GM21723 (cell line): Measurements from ENCODE around the gene SLC6A8.
"Not testable (repeated sequence)": the region's sequence is repeated elsewhere in the genome, so short reads cannot be mapped to it uniquely, and the experiment has no call there.

ENCODE experiments used
- ATAC-seq: cut with Tn5 transposase; IDR thresholded peaks from one replicate; pipeline ENCODE4 v1.9.1; 2021; ENCODE audit warnings: mild to moderate bottlenecking, moderate library complexity; ENCODE audit not compliant: unreplicated experiment

Gene SLC6A8

DNA sequence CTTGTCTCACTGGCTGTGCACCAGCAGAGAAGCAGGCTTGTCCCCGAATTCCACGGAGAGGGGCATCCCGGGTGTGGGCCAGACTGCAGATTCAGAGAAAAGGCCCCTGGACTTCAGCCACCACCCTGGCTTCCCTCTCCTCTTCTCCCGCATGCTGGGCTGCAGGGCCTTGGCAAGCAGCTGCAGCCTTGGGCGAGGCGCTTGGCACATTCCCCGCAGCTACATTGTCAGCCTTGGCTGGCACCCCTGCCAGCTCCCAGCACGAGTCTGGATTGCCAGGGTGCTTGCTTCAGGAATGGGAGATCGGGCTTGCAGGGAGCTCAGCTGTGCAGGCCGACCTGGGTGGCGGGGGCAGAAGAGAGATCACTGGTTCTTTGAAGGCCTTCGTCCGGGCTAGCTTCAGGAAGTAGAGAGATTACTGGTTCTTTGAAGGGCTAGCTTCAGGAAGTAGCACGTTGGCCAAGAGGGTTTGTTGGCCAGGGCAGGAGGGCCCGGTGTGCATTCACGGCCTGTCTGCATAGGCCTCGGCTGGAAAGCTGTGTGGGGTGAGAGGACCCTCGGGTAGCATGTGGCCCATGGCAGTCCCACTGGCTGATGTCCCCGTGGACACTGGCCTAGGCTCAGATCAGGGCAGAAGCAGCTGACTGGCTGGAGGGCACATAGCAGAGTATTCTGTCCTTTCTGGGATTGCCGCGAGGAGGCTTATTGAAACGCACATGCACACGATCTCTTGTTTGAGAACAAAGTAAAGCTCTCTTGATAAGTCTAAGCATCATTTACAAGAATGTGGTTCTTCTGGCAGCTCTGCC lies 39.6 kb downstream of the SLC6A8 start:
- ATAC-seq = no peak

DNA sequence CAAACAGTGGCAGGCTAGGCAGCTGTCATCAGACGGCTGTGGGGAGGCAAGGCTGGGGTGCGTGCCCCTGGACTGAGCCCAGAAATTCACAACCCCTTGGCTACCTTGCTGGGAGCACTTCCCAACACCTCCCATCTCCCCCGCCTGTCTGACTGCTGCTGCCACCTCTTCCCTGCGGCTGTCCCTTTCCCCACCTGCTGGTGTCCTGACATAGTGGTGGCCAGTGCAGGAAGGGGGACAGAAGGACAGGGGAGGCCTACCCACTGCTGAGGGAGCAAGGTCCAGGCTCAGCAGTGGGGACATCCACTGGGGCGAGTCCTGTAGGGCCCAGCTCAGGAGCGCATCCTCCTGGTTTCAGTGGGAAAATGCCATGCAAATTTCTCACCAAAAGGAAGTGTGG lies 40.4 kb downstream of the SLC6A8 start:
- no peak for ATAC-seq

DNA sequence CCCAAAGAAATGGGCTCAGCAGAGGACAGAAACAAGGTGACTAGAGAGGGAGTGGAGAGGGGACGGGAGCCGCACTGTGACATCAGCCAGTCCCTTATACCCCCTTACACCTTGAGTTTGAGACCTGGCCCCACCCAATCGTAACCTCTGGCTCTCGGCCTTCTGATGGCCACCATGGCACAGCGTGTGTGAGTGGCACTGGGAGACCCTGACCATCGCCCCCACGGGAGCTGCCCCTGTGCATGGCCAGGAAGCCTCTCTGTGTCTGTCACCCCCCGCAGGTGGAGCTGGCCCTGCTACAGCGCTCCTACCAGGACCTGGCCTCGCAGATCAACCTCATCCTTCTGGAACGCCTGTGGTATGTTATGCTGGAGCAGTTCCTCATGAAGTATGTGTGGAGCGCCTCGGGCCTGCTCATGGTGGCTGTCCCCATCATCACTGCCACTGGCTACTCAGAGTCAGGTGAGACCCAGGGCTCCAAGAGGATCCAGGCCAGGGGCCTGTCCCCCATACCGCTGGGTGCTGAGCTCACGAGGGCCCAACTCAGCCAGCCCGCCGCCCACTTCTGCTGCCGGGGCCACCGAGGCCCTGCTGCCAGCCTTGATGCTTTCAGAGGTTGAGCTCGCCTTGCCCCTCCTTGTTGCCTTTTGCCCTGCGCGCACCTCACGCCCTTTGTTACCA lies 41.4 kb downstream of the SLC6A8 start:
- ATAC-seq = no peak

DNA sequence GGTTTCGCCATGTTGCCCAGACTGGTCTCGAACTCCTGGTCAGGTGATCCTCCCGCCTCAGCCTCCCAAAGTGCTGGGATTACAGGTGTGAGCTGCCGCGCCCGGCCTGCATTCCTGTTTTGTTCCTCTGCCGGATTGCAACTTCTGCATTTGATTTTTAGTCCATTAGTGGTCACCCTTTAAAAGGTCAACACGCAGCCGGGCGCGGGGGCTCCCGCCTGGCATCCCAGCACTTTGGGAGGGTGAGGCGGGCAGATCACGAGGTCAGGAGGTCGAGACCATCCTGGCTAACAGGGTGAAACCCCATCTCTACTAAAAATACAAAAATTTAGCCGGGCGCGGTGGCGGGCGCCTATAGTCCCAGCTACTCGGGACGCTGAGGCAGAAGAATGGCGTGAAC lies 42.4 kb downstream of the SLC6A8 start:
- ATAC-seq = not testable (repeated sequence)

DNA sequence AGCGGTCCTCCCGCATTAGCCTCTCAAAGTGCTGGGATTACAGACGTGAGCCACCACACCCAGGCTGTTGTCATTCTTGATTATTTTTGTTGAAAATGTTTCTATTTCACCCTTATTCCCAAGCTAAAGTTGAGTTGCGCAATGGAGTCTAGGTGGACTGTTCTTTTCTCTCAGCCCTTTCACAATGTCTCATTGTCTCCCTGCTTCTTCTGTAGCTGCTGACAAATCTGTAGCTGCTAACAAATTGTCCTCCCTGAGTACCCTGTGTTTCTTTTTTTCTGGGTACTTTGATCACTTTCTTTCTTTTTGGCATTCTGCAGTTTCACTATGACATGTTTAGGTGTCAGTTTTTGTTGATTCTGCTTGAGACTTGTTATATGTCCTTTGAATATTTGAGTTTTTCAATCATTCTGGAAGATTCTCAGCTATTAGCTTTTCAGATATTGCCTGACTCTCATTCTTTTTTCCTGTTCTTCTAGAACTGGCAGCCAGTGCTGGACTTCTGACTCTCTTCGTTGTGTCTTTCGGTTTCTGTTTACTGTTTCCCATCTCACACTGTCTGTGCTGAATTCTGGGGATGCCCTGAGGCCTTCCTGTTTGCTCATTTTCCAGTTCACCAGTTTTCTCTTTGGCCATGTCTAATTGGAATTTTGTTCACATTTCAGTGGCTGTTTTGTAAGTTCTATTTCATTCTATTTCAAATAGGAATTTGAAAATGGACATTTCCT lies 43.6 kb downstream of the SLC6A8 start:
- no peak for ATAC-seq

DNA sequence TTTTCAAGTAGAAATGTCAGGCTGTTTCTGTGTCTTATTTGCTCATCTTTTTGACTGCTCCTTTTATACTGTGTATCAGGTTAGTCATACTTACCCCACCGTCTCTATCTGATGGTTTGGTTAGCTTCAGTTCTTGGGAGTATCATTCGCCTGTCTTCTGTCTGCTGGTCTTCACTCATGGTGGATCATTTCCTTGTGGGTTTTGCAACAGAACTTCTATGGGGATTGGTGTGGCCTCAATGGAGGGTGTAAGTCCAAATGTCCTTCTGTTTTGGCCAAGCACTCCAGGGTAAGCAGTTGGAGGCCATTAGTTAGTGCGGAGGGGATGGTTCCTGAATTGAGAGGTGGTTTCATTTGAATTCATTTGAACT lies 44.1 kb downstream of the SLC6A8 start:
- ATAC-seq = no peak

DNA sequence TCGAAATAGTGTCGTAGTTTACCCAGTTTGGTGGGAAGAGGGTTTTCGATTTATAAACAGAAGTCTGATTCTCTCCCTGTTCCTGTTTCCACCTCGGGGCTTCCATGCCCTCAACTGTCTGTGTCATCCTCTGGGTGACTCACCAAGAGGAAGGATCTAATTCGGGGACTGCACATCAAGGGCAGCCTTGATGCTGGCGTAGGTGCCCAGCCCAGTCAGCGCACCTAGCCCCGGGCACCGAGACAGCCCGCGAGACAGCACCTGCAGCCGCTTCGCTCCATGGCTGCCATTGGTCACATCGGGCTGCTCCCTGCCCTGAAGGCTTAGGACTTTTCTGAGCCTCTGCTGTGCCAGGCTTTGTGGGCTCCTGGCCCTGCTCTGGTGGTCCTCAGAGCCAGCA lies 44.7 kb downstream of the SLC6A8 start:
- ATAC-seq = no peak

DNA sequence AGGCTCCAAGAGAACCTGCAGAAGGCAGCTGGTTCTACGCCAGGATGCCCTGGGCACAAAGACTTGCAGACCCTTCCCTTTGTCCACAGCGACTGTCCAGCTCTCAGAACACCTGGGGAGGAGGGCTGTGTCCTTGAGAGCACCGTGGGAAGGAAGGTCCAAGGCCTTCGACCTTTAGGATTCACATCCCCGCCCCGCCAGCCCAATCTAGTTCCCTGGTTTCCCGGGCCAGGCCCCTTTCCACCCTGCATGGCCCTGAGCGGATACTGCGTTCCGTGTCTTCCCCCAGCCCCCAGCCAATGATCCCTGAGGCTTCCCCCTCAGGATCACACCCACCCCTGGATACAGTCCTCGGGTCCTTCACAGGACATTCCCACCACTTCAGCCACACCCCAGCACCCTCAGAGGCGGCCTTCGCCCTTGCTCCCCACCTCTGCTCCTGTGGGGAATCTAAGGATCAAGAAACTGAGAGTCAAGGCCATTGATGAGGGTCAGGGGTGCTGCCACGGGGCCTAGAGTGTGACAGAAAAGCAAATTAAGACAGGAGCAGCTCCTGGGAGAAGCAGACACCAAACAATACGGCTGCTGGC lies 46.0 kb downstream of the SLC6A8 start:
- ATAC-seq = no peak

DNA sequence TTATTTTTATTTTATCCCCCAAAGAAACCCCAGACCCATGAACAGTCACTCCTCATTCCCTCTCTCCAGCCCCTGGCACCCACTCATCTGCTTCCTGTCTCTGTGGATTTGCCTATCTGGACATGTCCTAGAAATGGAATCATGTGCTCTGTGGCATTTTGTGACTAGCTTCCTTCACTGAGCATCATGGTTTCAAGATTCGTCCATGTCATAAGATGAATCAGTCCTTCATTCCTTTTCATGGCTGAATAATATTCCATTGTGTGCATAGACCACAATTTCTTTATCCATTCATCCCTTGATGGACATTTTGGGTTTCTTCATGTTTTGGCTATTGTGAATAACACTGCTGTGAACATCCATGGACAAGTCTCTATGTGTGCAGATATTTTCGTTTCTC lies 47.1 kb downstream of the SLC6A8 start:
- no peak for ATAC-seq

DNA sequence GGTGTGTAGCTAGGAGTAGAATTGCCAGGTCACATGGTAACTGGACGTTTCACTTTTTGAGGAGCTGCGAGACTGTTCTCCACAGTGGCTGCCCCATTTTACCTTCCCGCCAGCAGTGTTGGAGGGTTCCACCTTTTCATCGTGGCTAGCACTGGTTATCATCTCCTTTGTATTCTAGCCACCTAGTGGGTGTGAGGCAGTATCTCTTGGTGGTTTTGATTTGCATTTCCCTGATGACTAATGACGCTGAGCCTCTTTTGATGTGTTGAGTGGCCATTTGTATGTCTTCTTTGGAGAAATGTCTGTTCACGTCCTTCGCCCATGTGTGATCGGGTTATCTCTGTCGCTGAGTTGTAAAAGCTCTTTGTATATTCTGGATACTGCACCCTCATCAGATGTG lies 47.5 kb downstream of the SLC6A8 start:
- no peak for ATAC-seq

DNA sequence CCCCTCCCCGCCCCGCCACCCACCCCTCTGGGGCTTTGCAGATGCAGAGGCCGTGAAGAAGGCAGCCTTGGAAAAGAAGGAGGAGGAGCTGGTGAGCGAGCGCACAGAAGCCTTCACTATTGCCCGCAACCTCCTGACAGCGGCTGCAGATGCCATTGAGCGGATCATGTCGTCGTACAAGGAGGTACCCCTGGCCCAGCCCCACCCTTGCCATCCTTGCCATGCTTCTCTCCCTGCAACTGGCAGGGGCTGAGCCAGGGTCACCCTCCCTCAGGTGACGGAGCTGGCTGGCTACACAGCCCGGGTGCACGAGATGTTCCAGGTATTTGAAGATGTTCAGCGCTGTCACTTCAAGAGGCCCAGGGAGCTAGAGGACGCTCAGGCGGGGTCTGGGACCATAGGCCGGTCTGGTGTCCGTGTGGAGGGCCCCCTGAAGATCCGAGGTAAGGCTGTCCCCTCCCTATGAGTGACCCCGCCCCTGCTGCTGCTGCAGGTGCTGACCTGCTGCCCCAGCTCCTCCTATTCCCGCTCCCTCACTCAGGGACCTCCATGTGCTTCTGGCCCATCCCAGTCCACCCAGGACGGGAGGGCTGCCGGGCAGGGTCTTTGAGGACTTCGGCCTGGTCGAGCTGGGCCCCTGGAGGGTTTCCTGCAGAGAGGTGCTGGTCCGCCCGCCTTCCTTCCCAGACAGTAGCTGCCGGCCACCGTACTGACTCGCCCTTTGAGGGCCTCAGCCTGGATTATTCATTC lies 48.5 kb downstream of the SLC6A8 start:
- no peak for ATAC-seq

DNA sequence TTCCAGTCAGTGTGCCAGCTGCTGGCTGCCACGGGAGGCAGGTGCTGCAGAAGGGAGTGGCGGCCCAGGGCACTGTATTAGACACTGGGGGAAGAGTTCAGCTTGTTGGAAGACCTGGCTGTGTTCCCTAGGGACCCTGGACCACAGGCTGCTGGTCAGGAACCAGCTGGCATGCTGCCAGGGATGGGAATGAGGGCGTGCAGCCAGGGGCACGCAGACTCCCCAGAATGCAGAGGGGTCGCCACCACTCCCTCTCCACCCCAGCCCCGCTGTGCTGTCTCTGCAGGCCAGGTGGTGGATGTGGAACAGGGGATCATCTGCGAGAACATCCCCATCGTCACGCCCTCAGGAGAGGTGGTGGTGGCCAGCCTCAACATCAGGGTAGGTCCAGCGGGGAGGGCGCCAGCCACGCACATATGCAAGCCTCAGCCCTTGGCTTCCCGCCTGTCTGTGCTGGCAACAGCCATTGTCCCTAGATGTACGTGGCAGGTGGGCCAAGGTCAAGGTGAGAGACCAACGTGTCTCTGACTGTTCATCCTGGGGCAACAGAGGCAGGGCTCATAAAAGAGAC lies 49.2 kb downstream of the SLC6A8 start:
- no peak for ATAC-seq

DNA sequence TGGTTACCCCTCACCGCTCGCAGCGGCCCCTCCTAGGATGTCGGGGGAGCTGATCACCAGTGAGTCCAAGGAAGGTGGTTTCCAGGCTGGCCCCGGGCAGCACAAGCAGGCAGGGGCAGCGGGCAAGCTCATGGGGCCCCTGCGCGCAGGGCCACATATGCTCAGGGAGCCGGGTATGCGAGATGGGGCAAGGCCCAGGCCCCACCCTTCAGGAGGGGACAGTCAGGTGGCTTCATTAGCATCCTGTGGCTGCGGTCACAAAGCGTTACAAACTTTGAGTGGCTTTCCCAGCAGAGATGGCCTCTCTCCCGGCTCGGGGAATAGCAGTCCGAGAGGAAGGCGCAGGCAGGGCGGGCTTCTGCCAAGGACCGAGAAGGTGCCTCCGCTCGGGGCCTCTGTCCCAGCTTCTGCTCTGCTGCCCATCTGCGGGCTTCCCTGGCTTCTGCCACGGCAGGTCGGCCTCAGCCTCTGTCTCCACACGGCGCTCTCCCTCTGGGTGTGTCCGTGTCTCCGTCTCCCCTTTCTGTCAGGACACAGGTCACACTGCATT lies 50.4 kb downstream of the SLC6A8 start:
- no peak for ATAC-seq

DNA sequence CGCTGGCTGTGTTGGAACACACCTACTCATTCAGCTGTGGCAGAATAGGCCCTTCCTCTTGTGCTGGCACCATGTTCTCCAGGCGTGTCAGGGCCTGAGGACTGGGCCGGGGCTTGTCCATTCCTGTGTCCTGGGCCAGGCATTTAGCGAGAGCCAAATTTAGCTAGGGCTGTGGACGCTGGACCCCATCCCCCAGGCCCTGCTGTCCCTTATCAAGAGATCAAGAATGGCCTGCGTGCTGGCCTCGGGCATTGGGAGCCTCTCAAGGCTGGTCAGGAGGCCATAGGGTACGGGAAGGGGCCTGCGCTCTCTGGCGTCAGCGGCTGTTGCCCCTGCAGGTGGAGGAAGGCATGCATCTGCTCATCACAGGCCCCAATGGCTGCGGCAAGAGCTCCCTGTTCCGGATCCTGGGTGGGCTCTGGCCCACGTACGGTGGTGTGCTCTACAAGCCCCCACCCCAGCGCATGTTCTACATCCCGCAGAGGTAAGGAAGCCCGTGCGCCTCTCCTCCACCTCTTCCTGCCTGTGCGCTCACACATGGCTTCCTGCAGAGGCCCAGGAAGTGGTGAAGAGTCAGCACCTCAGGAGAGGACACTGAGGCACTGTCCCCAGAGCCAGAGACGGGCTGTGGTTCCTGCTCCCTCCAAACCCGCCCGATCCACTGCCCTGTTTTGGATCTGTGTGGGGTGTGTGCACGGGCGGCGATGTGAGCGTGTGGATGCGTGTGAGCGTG lies 52.2 kb downstream of the SLC6A8 start:
- no peak for ATAC-seq

DNA sequence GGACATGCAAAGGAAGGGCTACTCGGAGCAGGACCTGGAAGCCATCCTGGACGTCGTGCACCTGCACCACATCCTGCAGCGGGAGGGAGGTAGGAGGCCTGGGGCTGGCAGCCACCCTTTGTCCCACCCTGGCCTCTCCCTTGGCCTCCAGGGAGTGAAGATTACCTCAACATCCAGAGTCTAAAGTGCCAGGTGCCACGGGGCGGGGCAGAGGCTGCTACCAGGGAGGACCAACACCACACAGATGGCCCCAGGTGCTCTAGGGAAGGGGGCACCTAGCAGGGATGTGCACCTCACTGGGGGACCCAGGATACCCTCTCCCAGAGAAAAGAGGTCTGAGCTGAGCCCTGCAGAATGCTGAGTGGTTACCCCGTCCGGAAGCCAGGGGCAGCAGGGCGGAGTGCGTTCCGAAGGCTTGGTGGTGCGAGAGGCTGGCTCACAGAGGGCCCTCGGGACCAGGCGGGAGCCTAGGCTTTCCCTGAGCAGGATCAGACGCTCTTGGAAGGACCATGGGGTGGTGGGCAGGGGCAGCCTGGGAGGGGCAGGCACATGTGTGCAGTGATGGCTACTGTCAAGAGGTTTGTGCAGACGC lies 53.0 kb downstream of the SLC6A8 start:
- ATAC-seq = no peak

DNA sequence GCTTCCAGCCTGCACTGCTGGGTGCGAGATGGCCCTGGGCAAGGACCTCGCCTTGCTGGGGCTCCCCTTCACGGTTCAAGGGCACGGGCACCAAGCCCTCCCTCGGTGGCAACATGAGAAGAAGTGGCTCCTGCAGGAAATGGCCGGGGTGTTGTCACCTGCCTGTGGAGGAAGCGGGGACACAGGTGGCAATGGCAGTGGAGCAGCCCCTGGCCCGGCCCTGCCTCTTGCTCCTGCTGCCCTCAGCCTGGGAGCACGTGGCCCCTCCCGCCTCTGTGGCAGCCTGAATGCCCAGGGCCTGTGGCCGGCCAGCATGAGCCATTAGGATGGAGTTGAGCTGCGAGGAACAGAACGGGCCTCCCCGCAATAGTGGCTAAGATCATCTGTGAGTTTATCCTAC lies 53.7 kb downstream of the SLC6A8 start:
- ATAC-seq = no peak

DNA sequence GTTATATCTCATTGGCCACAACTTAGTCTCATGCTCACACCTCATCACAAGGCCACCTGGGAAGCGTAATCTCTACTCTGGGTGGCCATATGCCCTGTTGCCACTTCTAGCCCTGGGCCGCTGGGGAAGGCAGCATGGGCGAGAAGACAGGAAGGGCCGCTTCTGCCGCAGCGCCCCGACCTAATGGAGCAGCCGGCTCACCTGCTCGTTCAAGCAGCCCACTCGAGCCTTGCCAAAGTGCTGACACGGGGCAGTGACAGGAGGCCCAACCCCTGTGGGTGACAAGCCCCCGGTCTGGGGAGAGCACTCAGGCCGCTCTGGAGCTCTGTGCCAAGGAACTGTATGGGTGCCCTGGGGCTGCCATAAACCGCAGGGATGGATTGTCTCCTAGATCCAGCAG lies 54.4 kb downstream of the SLC6A8 start:
- not testable (repeated sequence) for ATAC-seq

DNA sequence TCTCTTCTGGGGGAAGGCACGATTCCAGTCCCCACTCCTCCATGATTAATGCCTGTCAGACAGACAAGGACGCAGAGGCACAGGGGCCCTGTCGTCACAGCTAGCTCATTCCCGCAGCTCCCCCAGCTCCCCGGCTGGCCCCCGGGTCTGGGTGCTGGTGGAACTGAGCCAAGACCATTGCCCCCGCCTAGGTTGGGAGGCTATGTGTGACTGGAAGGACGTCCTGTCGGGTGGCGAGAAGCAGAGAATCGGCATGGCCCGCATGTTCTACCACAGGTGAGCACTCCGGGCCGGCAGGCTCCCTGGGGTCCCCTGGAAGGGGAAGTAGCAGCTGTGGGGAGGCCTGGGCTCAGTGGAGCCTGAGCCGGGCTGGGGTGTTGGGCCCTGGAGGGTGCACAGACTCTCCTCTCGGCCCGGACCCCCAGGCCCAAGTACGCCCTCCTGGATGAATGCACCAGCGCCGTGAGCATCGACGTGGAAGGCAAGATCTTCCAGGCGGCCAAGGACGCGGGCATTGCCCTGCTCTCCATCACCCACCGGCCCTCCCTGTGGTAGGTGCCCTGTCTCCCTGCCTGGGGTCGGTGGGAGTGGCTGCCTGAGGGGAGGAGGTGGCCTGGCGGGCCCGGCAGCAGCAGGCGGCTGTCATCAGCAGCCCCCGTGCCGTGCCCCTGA lies 55.2 kb downstream of the SLC6A8 start:
- not testable (repeated sequence) for ATAC-seq
